AG09309 (cell line): ENCODE data around the gene KIF6.

Experiments used
- DNase-seq: peaks from one replicate; pipeline ENCODE4 v3.0.0-alpha.2; 2010; ENCODE audit warnings: low read depth
- H3K4me3 ChIP-seq: 2 replicates; pipeline ENCODE4 v1.5.1; 2011; ENCODE audit warnings: mild to moderate bottlenecking, low read depth, low read length, moderate library complexity; ENCODE audit not compliant: control insufficient read depth
- TF ChIP-seq, protein P1 (sequence below): IDR thresholded peaks from 2 replicates; pipeline ENCODE4 v1.5.1; 2011; ENCODE audit warnings: mild to moderate bottlenecking, low read depth, low read length, inconsistent platforms; ENCODE audit not compliant: insufficient read depth, control insufficient read depth; ENCODE audit errors: missing control alignments

Gene KIF6

DNA sequence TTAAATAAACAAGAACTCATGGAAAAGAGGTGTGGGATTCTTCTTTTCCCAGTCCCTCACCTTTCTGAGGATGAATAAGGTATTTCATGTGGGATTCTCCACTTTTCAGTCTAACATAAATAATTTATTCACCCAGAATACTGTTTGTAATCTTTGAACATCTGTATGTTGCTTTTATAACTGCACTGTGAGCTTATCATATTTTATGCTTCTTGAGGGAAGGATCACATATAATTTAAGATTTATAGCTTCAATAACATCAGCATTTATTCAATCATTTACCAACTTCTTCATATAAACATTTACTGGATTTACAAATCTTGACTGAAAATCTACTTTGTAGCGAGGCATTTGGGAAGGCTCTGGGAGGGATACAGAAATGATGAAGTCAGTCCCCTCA lies 248.5 kb downstream of the KIF6 start:
- H3K4me3 ChIP-seq, result no peak overlapping the region
- no peak for DNase-seq
- TF ChIP-seq, protein P1, sequence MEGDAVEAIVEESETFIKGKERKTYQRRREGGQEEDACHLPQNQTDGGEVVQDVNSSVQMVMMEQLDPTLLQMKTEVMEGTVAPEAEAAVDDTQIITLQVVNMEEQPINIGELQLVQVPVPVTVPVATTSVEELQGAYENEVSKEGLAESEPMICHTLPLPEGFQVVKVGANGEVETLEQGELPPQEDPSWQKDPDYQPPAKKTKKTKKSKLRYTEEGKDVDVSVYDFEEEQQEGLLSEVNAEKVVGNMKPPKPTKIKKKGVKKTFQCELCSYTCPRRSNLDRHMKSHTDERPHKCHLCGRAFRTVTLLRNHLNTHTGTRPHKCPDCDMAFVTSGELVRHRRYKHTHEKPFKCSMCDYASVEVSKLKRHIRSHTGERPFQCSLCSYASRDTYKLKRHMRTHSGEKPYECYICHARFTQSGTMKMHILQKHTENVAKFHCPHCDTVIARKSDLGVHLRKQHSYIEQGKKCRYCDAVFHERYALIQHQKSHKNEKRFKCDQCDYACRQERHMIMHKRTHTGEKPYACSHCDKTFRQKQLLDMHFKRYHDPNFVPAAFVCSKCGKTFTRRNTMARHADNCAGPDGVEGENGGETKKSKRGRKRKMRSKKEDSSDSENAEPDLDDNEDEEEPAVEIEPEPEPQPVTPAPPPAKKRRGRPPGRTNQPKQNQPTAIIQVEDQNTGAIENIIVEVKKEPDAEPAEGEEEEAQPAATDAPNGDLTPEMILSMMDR, result no peak

DNA sequence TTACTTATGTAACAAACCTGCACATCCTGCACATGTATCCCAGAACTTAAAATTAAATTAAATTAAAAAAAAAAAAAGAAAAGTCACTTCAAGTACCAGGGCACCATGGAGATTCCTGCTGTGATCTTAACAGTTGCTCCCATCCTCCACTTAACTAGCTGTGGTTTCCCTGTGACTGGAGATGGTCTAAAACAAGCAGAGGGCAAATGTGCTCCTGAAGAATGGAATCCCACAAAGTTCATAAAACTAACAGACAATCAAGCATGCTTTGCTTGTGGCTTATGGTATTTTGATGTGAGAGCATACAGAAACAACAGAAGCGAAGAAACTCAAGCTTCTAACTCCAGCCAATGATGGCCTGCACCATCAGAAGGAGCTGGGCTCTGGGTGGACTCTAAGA lies 249.1 kb downstream of the KIF6 start:
- TF ChIP-seq, protein P1, result no peak
- H3K4me3 ChIP-seq, result no peak overlapping the region
- DNase-seq, result no peak

DNA sequence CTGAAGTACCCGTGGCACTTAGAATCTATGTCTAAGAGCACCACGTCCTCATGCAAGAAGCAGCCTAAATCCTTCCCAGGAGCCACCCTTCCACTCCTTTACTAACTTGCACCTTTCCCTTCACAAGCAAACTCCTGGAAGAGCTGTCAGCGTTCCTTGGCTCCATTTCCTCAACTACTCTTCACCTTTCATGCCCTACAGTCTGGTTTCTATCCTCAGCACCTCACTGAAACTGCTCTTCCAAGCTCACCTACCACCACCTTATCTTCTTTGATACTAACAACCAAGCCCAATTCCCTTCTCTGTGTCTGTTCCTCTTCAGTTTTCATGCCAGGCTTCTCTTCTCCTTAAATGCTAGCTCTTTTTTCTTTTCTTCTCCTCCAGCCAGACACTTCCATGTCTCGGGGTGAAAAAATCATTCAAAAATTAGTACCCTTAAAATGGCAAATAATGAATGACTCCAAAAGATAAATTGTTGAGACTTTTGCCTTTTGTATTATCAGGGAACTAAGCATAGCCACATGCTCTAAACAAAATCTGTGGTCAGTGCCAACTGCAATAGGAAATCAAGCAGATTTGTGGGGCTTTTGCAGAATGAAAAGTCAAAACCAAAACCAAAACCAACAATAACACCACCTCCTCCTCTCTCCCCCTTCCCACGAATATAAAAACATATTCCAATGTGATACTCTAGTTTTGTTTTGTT lies 253.1 kb downstream of the KIF6 start:
- DNase-seq, result no peak
- H3K4me3 ChIP-seq, result no peak overlapping the region
- TF ChIP-seq, protein P1, result no peak

GRCh38 chr6:39470506-39470905 lies 254.7 kb downstream of the KIF6 start:
- no peak overlapping the region for H3K4me3 ChIP-seq
- DNase-seq, result no peak
- TF ChIP-seq, protein P1, result no peak

GRCh38 chr6:39468385-39468784 lies 256.8 kb downstream of the KIF6 start:
- DNase-seq, result no peak
- no peak overlapping the region for H3K4me3 ChIP-seq
- TF ChIP-seq, protein P1, result no peak

DNA sequence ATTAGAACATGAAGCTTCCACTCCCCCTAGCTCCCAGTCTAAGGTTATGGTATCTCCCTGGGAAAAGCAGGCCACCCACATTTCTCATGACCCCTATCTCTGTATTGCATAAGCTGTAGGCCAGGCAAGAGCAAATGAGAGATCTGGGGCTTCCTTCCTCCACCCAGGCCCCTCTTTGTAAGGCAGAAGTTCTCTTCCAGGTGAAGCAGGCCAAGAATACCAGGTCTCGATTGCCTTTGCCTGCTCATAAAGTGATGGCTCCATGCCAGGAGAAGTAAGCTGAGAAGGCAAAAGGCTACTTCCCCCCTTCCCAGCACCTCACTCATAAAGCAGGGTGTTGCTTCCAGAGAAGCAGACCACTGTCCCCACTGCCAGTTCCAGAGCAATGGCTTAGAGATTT lies 258.6 kb downstream of the KIF6 start:
- no peak for DNase-seq
- no peak overlapping the region for H3K4me3 ChIP-seq
- TF ChIP-seq, protein P1, result no peak
